Hepatic stellate cell (primary cell): ENCODE results near the gene NCOA3.

Experiments used
- DNase-seq: peaks from one replicate; pipeline ENCODE4 v3.0.0; 2011; ENCODE audit warnings: low spot score

The NCOA3 gene

GRCh38 chr20:47680804-47681529 is 179.3 kb downstream of the NCOA3 start:
- DNase-seq = no peak

- DNase-seq = no peak
Measured at GRCh38 chr20:47682028-47682783, 180.5 kb downstream of the NCOA3 start.

- DNase-seq = no peak
Measured at GRCh38 chr20:47682916-47683315, 181.2 kb downstream of the NCOA3 start.

DNA sequence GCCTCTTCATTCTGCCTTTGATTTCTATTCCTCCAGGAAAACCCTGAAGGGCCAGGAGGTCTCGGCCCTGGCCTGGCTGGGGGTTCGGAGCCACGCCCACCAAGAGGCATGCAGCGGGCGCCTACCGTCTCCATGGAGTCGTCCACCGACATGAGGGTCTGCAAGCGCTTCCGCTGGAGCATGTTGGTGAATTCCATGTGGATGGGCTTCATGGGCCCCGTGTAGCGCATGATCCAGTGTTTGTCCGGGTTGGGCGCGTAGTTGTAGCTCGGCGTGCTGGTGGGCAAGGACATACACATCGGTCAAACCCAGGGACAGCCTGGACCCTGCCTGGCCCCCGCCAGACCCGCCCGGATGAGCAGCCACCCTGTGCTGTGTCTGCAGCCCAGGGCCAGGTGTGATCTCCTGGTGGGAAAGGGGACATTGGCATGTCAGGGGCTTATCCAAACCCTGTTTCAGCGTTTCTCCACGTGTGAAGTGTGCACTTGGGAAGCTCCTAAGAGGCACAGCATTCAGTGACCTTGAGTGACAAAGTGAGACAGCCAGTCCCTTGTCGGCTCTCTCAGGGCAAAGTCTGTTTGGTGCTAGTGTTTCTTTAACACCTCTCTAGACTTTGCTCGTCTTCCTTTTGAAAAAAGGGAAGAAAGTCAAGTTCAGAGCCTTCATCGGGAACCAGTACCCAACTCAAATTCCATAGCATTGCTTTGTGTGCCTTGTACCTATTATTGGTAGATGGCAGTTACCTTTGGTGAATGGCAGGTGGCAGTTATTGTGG is 182.8 kb downstream of the NCOA3 start:
- DNase-seq = no peak

GRCh38 chr20:47686545-47686944 is 184.9 kb downstream of the NCOA3 start:
- no peak for DNase-seq

GRCh38 chr20:47687095-47687987 is 185.7 kb downstream of the NCOA3 start:
- no peak for DNase-seq

DNA sequence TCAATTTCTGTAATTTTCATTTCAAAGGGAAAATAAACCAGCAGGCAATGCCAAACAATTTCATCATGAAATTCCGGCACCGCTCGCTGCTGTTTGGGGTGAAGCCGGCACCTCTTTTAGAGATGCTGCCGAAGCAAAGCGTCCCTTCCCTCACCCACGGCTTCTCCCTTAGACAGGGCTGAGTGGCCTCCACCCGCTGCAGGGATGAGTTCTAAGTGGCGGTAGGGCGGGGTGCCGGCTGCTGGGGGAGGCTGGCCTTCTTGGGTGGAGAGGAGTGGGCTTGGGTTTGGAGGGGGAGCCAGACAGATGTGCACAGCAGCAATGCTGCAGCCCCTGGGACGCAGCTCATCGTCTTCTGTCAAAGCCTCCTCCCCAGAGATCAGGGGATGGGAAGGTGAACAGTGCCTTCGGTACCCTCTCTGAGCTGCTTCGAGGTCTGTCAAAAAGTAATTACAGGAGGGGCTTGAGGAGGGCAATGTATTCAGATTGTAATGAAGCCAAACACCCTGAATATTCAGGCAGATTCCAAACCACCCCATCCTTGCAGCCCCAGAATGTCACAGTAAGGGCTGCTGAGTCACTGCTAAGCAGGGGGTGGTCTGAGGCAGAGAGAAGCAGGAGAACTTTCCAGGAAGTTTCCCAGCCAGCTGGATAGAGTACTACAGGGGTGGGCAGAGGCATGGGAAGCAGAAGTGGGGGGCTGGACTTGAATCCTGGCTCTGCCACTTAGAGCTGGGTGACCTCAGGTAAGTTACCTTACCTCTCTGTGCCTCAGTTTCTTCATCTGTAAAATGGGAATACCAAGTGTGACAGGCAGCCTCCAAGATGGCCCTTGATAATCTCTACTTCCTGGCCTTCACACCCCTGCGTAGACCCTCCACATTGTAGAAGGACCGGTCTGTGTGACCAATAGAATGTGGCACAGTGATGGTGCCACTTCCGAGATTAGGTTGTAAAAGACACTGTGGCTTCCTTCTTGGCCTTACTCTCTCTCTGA is 187.0 kb downstream of the NCOA3 start:
- DNase-seq = no peak

- no peak for DNase-seq
Measured at GRCh38 chr20:47689731-47690130, 188.0 kb downstream of the NCOA3 start.

DNA sequence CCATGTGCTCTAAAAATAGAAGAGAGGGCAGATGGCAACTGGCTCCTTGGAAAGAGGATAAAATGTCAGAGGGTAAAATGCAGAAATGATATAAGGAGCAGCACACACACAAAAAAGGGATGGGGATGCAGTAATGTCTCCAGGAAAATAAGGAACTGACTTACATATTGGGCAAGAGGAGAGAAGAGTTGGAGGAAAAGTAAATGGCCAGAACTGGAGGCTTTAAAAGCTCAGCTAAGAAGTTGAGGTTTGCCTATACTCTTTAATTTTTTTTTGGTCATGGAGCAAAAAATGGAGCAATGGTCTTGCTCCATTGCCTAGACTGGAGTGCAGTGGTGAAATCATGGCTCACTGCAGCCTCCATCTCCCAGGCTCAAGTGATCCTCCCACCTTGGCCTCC is 189.9 kb downstream of the NCOA3 start:
- no peak for DNase-seq

DNA sequence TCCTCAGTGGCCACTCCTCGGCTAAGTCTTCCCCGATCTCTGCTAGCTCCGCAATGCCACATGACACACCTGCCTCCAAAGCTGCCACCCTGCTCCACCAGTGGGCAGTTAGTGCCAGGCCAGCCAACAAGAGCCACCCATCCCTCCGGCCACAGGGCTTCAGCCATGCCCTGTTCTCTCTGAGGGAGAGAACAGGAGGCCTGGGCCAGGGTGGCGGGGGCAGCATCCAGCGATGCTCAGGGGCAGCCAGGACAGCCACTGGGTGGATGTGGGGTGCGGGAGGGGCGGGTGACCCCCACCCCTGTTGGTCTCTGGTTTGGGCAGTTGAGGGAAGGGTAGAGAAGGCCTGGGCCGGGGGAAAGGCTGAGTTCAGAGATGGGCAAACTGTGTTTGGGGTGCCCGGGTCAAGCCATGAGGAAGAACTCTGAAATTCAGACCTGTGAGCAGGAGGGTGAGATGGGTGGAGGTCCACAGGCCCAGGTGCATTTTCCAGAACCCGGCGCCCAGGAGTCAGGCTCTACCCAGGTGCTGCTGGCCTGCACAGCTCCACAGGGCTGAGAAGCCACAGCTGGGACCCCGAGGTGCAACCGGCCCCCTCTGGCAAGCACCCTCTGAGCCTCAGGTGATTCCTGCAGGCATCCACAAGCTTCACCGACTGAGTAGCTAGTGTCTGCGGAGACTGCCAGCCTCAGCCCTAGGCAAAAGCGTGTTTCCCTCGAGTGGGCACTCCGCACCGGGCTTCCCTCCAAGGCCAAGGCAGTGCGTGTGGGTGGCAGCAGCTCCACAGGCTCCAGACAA is 192.5 kb downstream of the NCOA3 start:
- no peak for DNase-seq

GRCh38 chr20:47696856-47697255 is 195.2 kb downstream of the NCOA3 start:
- DNase-seq = no peak

DNA sequence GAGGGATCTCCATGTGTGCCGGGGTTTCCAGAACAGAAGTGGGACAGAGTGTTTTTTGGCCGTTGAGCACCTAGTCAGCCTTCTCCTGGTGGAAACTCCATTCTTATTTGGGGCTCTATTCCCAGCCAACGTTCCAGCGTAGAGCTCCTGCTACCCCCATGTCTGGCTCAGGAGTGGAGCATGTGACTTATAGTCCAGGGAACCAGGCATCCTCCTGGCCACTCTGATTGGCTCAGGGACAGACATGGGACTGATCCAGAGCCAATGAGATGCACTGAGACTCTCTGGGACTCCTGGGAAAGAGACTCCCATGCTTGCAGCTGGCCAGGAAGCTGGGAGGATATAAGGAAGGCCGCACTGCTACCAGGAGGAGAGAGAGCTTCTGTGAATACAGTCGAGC is 196.5 kb downstream of the NCOA3 start:
- no peak for DNase-seq

DNA sequence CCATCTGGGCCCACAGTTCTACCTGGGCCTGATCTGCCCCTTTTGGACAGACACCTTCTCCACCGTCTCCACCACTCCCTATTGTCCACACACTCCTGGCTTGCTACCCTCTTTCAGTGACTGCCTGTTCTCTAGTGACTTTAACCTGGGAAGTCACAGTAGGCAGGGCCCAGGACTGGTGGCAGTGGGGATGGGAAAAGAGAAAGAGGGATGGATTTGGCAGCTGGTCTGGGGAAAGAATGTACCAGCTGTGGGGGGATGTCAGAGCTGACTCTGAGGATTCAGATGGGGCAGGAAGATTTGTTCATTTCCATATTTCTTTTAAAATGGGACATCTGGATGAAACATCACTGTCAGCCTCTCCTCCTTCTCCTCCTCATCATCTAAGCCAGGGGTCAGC is 198.1 kb downstream of the NCOA3 start:
- no peak for DNase-seq

DNA sequence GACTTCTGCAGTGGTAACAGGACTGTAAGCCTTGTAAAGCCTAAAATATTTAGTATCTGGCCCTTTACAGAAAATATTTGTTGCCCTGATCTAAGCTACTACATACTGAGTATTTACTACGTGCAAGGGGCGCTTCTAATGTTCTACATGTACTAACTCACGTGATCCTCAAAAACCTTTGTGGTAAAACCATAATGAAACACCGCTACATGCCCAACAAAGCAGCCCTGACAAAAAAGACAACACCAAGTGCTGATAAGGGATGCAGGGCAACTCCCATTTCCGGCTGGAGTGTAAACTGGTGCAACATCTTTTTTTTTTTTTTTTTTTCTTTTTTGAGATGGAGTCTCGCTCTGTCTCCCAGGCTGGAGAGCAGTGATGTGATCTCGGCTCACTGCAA is 198.6 kb downstream of the NCOA3 start:
- no peak for DNase-seq

GRCh38 chr20:47701612-47702011 is 199.9 kb downstream of the NCOA3 start:
- DNase-seq = no peak

- DNase-seq = no peak
Measured at GRCh38 chr20:47703748-47704147, 202.1 kb downstream of the NCOA3 start.

DNA sequence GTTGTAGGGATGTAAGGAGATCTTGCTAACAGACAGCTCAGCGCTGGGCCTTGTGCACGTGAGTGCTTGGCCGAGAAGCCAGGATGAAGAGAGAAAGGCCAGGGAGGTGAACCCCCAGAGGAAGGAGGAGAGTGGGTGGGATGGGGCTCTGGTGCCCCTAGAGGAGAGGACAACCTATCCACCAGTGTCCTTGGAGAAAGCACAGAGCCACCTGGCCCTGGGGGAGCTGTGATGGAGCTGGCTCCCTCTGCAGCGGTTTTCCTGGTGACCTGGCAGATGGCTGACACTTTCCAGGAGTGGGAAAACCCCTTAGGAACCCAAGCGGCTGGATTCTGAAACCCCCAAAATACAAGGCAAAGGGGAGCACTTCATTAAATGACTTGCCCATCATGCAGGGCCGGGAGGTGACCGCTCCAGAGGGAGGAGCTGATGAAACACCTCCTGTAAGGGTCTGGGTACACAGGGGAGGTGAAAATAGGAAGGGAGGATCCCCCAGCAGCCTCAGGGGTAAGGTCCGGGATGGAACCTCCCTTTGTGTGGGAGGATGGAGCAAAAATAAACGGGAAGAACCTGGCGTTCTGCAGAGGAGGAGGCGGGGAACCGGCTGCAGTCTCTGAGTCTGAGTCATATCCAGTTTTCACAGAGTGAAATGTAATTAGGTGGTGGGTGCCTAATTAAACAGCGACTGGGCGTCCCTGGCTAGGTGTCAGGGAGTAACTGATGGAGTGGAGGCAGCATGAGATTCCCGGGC is 203.2 kb downstream of the NCOA3 start:
- no peak for DNase-seq

DNA sequence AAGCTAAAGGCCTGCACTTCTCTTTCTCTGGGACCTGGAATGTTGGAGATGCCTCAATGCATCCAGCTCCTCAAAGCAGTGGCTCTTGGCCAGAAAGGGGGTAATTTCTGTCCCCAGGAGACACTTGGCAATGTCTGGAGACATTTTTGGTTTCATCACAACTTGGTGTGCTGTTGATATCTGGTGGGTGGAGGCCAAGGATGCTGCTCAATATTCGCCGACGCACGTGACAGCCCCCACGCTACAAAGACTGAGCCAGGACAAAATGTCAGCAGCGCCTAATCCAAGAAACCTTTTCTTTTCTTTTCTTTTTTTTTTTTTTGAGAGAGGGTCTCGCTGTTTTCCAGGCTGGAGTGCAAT is 203.8 kb downstream of the NCOA3 start:
- DNase-seq = no peak

DNA sequence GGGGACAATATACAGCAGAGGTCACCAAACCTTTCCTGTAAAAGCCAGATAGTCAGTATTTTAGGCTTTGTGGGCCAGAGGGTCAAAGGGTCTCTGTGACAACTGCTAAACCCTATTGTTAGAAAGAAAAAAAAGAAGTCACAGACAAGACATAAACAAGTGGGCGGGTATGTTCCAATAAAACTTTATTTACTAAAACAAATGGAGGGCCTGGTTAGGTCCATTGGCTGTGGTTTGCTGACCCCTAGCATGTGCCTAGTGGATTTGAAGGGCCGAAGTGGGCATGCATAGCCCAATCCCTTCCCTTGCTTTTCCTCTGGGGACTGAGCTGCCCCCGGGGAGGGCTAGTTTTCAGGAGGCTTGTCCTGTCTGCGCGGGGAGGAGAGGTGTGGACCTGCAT is 204.7 kb downstream of the NCOA3 start:
- DNase-seq = no peak
